Spleen (tissue), 7 donors: ENCODE results near the gene GRID2.
"Not testable (repeated sequence)": the region's sequence is repeated elsewhere in the genome, so short reads cannot be mapped to it uniquely, and the experiment has no call there.

Experiments used
- POLR2A ChIP-seq, 3 donors: fragments of 450-650 bp; IDR thresholded peaks; one replicate each; pipeline ENCODE4 v1.5.1; 2017; ENCODE audit warnings: antibody characterized with exemption in 3 of 3, mild to moderate bottlenecking in 1 of 3
- POLR2AphosphoS5 ChIP-seq, 3 donors: sonication (generic); formaldehyde crosslinking; IDR thresholded peaks; one replicate each; pipeline ENCODE4 v1.5.1; 2017; ENCODE audit warnings: antibody characterized with exemption in 3 of 3
- TF ChIP-seq, protein P1 (sequence below), 11 experiments: fragments of 200-600 bp in 7 of 11; fragments of 450-650 bp in 4 of 11; sonication (generic) in 4 of 11; IDR thresholded peaks in 8 of 11; conservative IDR thresholded peaks in 3 of 11; 1 replicate in 7 of 11; 2 replicates in 4 of 11; pipeline versions ENCODE4 v1.4.0 to v1.8.0; 2016 to 2021; ENCODE audit warnings: antibody characterized with exemption in 11 of 11, inconsistent platforms in 4 of 11, mild to moderate bottlenecking in 1 of 11
- donor health status: DM: no; HTN: no; CAD: no; lungs with moderate emphysema.
- donor health status: DM: no; HTN: no; CAD: no.
- donor health status: DM: no; HTN: no; CAD: no.

DNA sequence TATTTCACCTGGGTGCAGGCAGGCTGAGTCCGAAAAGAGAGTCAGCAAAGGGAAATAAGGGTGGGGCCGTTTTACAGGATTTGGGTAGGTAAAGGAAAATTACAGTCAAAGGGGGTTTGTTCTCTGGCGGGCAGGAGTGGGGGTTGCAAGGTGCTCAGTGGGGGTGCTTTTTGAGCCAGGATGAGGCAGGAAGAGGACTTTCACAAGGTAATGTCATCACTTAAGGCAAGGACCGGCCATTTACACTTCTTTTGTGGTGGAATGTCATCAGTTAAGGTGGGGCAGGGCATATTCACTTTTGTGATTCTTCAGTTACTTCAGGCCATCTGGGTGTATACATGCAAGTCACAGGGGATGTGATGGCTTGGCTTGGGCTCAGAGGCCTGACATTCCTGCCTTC lies 32.2 kb upstream of the GRID2 start:
- TF ChIP-seq POLR2AphosphoS5, POLR2A (IDR thresholded peaks at IDR 0.05): not testable (repeated sequence)
- TF ChIP-seq, protein P1, sequence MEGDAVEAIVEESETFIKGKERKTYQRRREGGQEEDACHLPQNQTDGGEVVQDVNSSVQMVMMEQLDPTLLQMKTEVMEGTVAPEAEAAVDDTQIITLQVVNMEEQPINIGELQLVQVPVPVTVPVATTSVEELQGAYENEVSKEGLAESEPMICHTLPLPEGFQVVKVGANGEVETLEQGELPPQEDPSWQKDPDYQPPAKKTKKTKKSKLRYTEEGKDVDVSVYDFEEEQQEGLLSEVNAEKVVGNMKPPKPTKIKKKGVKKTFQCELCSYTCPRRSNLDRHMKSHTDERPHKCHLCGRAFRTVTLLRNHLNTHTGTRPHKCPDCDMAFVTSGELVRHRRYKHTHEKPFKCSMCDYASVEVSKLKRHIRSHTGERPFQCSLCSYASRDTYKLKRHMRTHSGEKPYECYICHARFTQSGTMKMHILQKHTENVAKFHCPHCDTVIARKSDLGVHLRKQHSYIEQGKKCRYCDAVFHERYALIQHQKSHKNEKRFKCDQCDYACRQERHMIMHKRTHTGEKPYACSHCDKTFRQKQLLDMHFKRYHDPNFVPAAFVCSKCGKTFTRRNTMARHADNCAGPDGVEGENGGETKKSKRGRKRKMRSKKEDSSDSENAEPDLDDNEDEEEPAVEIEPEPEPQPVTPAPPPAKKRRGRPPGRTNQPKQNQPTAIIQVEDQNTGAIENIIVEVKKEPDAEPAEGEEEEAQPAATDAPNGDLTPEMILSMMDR (IDR thresholded peaks at IDR 0.05 in 8 of 11, conservative IDR thresholded peaks at IDR 0.05 in 3 of 11), result not testable (repeated sequence)
